Body of pancreas (tissue), 4 donors: ENCODE data around the gene BTN3A1. TPM values are rescaled to one million over a fixed set of nuclear protein-coding genes. Genes with fewer than 3 reads are reported as not detected.

Source experiments
- ATAC-seq: fragments of 150-250 bp; one replicate; pipeline ENCODE4 v1.9.1; 2016
- DNase-seq, 4 donors: peaks; one replicate each; pipeline ENCODE4 v3.0.0-alpha.2; 2019
- H3K27ac ChIP-seq, 4 donors: fragments of 200-600 bp; sonication (generic); 1 replicate in 3 of 4; 2 replicates in 1 of 4; pipeline versions ENCODE4 v1.5.1 to v1.6.1; 2016 to 2019; ENCODE audit warnings: mild to moderate bottlenecking in 1 of 4, mixed read lengths in 1 of 4, moderate library complexity in 1 of 4
- H3K27me3 ChIP-seq, 2 donors: fragments of 200-600 bp; sonication (generic); one replicate each; pipeline ENCODE4 v1.6.0; 2016; ENCODE audit warnings: mild to moderate bottlenecking in 1 of 2
- H3K36me3 ChIP-seq, 2 donors: fragments of 200-600 bp; sonication (generic); replicated peaks in 1 of 2; 2 replicates each; pipeline ENCODE4 v1.5.1; 2016; ENCODE audit warnings: low read depth in 2 of 2; ENCODE audit not compliant: insufficient read depth in 1 of 2
- H3K4me1 ChIP-seq: fragments of 200-600 bp; sonication (generic); one replicate; pipeline ENCODE4 v1.6.0; 2016
- H3K4me3 ChIP-seq, 2 donors: fragments of 200-600 bp; sonication (generic); 1 replicate in 1 of 2; 2 replicates in 1 of 2; pipeline ENCODE4 v1.5.1; 2016 to 2019
- H3K9me3 ChIP-seq, 3 donors: fragments of 200-600 bp; sonication (generic); 1 replicate in 2 of 3; 2 replicates in 1 of 3; pipeline ENCODE4 v1.5.1; 2016
- CTCF ChIP-seq, 7 experiments: fragments of 450-650 bp in 4 of 7; fragments of 200-600 bp in 3 of 7; sonication (generic) in 3 of 7; IDR thresholded peaks; one replicate each; pipeline ENCODE4 v1.5.1; 2016 to 2019; ENCODE audit warnings: antibody characterized with exemption in 7 of 7
- POLR2A ChIP-seq, 3 donors: fragments of 450-650 bp; IDR thresholded peaks; one replicate each; pipeline ENCODE4 v1.6.1; 2016; ENCODE audit warnings: antibody characterized with exemption in 3 of 3, mild to moderate bottlenecking in 2 of 3
- WGBS, 2 donors: methylation state at CpG; one replicate each; pipeline ENCODE4 v1.1.5; 2017; 5-methylcytosine and 5-hydroxymethylcytosine counted together
- intact Hi-C: fragments of 100-400 bp; cut with DNase I; formaldehyde crosslinking; loops from one replicate; pipeline ENCODE4 v1.15.1; 2023
- total RNA-seq, 2 donors: library from RNA; depleted of rRNA; stranded (reverse); fragments of >200 nt; gene quantifications; one replicate each; pipeline ENCODE4 v1.1.0, GENCODE V29; 2016

BTN3A1 gene
- total RNA-seq, 2 donors from 2014 or later, result 9.2 to 11.4 TPM

GRCh38 chr6:26362093-26362835 is 39.8 kb upstream of the BTN3A1 start:
- TF ChIP-seq POLR2A (IDR thresholded peaks at IDR 0.05) (no peak), CTCF (IDR thresholded peaks at IDR 0.05) (no peak)
- H3K4me3 ChIP-seq, result no peak overlapping the region

DNA sequence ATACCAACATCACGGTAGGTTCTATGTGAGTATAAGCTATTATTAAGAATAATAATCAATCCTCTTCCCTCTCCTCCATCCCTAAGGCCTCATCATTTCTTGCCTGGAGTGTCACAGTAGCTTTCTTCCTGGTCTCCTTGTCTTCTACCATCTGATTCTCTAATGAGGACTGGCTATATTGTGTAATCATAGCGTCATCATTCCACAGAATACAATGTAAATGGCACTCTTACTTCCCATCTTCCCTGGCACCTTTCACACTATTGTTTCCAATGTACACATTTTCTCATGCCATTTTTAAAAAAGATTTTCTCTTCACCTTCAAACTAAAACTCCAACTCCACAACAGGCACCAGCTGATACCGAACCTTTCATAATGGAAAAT is 39.2 kb upstream of the BTN3A1 start:
- ATAC-seq (no peak), DNase-seq (no peak)
- H3K4me1 ChIP-seq, result peaks cover 8% of the 10 kb centered on the region
- H3K27ac ChIP-seq, result no peak overlapping the region
- intact Hi-C loops, result no loop called here
- no peak overlapping the region for H3K4me3 ChIP-seq
- TF ChIP-seq POLR2A (IDR thresholded peaks at IDR 0.05), result no peak
- TF ChIP-seq CTCF (IDR thresholded peaks at IDR 0.05), result no peak
- H3K9me3 ChIP-seq, result no peaks in the 10 kb centered on the region
- WGBS, 2 donors, result 93 to 97% methylated on average over 3 of the region's 3 CpGs
- no peaks in the 10 kb centered on the region for H3K27me3 ChIP-seq
- H3K36me3 ChIP-seq, result no peaks in the 10 kb centered on the region

More at GRCh38 chr6:26362093-26362835, 39.8 kb upstream of the BTN3A1 start:
- Histone ChIP-seq H3K36me3 (no peaks in the 10 kb centered on the region), H3K9me3 (no peaks in the 10 kb centered on the region), H3K27ac (no peak overlapping the region), H3K4me1 (peaks cover 8% of the 10 kb centered on the region), H3K27me3 (no peaks in the 10 kb centered on the region)
- 66 to 72% methylated on average over 9 of the region's 9 CpGs for WGBS, 2 donors
- ATAC-seq (no peak), DNase-seq (no peak)
- intact Hi-C loops, result no loop called here

- Histone ChIP-seq H3K4me3 (no peak overlapping the region), H3K27me3 (no peaks in the 10 kb centered on the region), H3K27ac (peak overlapping the region; percentile 66 to 92 (median 83)), H3K36me3 (no peaks in the 10 kb centered on the region), H3K4me1 (peaks cover 8% of the 10 kb centered on the region), H3K9me3 (no peaks in the 10 kb centered on the region)
- WGBS, 2 donors, result 60 to 77% methylated on average over 6 of the region's 6 CpGs
- DNase-seq (no peak), ATAC-seq (no peak)
- TF ChIP-seq CTCF (IDR thresholded peaks at IDR 0.05) (no peak), POLR2A (IDR thresholded peaks at IDR 0.05) (no peak)
- intact Hi-C loops, result no loop called here
Measured at GRCh38 chr6:26363882-26364701, 38.0 kb upstream of the BTN3A1 start.

- TF ChIP-seq CTCF (IDR thresholded peaks at IDR 0.05) (no peak), POLR2A (IDR thresholded peaks at IDR 0.05) (no peak)
- Histone ChIP-seq H3K4me3 (peak overlapping the region; percentile 38 to 40), H3K4me1 (peaks cover 8% of the 10 kb centered on the region), H3K9me3 (no peaks in the 10 kb centered on the region), H3K27me3 (no peaks in the 10 kb centered on the region), H3K27ac (peak overlapping the region in 3 of 4 donors; percentile 75 to 92 (median 91)), H3K36me3 (no peaks in the 10 kb centered on the region)
- 0% methylated on average over 1 of the region's 1 CpG for WGBS, 2 donors
- DNase-seq (no peak), ATAC-seq (no peak)
- intact Hi-C loops, result no loop called here
Measured at GRCh38 chr6:26365633-26365995, 36.5 kb upstream of the BTN3A1 start.
